ENCODE results near the gene ATRNL1.

Gene ATRNL1

DNA sequence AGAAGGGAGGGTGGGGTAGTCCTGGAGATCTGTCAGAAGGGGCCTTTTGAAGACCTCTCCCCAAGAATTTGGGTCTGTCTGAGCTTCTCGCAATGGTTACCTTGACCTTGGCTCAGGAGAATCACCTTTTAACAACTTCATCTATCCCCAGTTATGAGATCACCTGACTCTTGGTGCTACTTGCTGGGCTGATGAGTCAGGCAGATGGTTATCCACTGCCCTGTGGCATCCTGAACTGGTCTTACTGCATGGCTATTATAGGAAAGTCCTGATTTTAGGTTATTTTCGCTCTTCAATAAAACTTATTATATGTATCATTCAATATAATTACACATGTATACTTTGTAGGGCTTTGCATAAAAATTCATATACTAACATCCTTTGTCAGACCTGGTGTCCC, 905.1 kb downstream of the ATRNL1 start:
- TF ChIP-seq HDGF (IDR thresholded peaks at IDR 0.05; ENCODE audit: borderline replicate concordance) (no peak), CTBP1 (IDR thresholded peaks at IDR 0.05; ENCODE audit: borderline replicate concordance) (no peak), PKNOX1 (IDR thresholded peaks at IDR 0.05) (no peak), TARDBP (IDR thresholded peaks at IDR 0.05) (no peak)
- POLR2A ChIA-PET, result no interaction called here
- no peak for DNase-seq (ENCODE audit: extremely low spot score)
- CTCF ChIA-PET, result no interaction called here
